HTR-8/SVneo (cell line): ENCODE data around the gene MAP1B.

Experiments
- DNase-seq: peaks from one replicate; pipeline ENCODE4 v3.0.0; 2011; ENCODE audit warnings: low spot score, mixed read lengths; ENCODE audit not compliant: insufficient read length
- FAIRE-seq: peaks from 2 replicates; lab custom pipeline; 2011; peaks lifted over from hg19 to GRCh38; lab: Jason Lieb, UNC

The MAP1B gene

DNA sequence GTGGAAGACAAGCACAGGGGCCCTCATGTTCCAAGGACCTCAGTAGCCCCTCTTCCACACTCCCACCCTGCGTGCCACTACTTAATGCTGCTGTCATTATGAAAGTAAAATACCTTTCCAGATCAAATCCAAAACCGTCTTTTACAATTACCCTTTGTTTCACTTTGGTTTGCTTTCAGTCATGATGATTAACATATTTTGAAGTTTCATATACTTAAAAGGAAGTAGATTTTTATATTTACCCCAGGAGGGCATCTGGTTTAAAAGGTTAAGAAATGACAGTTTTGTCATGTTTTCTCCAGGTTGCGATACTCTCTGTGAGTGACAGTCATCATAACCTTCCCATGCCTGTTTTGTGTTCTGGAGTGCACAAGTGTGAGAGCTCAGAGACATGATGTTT lies 13.5 kb upstream of the MAP1B start:
- no peak for FAIRE-seq
- no peak for DNase-seq

DNA sequence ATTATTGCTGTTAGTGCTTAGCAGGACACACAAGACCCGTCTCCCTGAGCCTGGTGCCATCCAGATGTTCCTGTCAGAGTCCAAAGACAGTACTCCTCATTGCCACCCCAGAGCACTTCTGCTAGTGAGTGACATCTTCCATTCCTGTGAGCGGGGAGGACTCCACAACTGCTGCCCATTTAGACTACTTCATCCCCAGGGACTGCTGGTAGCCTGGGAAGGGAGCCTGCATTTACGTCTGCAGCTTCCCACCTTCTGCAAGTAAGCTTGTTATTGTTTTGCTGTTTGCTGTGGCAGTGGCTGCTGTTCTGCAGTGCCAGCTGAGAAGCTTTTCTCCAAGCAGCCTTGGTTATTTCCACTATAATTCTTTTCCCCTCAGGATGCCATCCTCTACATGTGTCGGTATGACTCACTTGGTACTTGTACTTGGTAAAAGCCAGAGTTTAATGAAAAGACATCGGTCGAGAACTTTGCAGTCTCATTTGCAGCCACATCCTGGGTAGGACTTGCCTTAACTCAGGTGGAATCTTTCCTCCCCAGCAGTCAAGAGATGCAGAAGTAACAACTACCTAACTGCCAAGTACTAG lies 10.6 kb upstream of the MAP1B start:
- FAIRE-seq (no peak), DNase-seq (no peak)

DNA sequence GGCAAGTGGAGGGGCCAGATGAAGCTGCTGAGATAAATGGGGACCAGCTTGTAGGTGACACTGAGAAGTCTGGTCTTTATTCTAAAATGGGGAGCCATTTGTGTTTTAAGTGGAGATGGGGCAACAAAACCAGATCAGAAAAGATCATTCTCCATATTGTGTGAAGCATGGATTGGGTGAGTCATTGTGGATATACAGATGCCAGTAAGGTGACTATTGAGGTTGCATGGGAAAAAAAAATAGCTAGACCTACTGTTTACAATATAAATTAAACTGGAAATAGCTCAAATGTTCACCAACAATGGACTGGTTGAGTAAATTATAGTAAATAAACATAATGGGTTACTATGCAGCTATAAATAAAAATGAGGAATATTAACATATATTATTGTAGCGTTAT lies 5.4 kb upstream of the MAP1B start:
- DNase-seq (no peak), FAIRE-seq (no peak)

DNA sequence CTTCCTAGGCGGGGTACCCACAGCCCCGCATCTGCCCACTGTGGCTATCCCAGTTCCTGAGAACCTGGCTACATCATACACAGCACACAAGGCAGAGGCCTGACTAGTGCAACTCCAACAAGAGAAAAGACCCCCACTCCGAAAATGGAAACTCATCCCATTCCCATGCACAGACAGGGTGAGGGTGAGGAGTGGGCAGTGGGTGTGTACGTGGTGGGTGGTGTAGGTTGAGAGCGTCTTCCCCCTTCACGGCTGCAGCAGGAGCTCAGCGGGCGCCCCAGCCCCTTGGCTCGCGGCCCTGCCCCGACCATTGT lies 501 bp upstream of the MAP1B start:
- peak; percentile 7 for DNase-seq
- FAIRE-seq = no peak

DNA sequence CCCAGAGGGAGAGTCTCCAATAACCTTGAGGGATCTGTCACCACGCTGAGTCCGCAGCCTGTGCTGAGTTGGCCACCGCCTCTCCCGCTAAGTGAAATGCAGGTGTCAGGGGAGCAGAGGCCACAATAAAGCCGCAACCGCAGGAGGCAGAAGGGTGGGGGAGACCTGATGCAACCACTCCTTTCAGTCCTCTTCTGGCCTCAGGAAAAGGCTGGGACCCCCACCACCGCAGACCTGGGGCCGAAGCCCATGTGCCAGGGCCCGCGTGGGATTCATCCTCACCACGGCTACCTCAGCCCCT lies 576 bp downstream of the MAP1B start:
- FAIRE-seq (no peak), DNase-seq (no peak)

DNA sequence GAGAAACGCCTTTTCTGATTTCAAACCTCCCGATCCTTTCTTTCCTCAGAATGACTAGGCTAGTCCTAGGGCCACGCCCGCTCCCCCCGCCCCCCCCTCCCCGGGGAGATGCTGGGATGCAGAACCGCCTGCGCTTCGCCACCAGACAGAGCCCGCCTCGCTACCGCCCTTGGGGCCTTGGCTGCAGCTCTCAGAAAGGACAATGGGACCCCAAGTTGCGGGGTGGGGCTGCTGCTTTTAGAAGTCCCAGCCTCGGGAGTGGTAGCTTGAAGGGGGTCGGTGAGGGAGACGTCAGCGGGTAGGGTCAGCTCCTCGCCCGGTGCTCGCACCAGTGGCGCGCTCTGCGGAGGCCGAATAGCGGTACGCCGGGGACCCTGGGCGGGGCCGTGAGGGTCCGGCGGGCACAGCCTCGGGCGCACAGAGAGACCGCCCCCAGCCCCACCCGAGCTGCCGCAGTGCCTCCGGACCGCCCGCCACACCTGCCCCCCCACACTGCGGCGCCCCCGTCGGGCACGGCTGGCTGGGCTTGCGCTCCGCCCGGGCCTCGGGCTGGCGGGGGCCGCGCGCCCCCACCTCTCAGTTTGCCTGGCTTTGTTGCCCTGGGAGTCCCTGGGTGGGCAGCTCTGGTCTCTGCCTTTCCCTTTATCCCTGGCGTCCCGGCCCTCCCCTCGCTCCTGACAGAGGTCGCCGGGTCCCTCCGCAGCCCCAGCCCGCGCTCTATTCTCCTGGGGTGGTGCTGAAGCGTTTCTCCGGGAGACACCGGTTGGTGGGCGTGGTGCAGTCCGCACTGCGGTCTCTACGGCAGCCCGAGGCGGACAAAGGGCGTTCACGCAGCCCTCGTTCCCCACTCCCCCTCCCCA lies 1.2 kb downstream of the MAP1B start:
- DNase-seq (peak; percentile 66), FAIRE-seq (peak; percentile 62)

DNA sequence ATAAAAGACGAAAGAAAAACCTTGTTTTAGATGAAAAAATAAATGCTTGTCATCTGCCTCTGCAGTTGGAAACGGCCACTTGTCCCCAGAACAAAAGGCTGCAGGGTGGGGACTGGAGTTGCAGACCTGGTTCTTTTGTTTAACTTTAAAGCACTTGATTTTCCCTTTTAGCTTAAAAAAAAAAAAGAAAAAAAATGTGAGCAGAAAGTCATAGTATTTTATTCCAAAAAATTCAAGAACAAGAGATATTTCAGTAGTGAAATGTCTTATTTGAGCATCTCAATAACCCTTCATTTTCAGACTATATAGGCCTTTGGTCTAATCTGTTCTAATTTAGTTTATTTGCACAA lies 1.8 kb downstream of the MAP1B start:
- no peak for DNase-seq
- FAIRE-seq = no peak

DNA sequence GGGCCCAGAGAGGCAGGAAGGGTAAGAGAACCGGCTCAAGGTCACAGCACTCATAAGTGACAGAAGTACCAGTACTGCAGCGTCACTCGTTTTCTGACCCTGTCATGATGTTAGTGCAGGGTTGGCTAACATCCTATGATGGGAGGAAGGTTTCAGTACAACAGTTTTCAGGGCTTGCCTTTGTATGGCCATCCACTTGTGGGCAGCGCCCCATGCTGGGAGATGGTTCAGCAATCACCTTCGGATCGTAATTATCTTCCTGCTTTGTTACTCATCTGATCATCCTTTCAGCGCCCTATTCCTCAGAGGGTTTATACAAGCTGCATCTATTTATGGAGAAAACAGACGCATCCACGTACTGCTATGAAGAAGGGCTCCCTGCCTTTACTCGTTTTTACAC lies 2.4 kb downstream of the MAP1B start:
- FAIRE-seq = no peak
- DNase-seq = peak; percentile 15

DNA sequence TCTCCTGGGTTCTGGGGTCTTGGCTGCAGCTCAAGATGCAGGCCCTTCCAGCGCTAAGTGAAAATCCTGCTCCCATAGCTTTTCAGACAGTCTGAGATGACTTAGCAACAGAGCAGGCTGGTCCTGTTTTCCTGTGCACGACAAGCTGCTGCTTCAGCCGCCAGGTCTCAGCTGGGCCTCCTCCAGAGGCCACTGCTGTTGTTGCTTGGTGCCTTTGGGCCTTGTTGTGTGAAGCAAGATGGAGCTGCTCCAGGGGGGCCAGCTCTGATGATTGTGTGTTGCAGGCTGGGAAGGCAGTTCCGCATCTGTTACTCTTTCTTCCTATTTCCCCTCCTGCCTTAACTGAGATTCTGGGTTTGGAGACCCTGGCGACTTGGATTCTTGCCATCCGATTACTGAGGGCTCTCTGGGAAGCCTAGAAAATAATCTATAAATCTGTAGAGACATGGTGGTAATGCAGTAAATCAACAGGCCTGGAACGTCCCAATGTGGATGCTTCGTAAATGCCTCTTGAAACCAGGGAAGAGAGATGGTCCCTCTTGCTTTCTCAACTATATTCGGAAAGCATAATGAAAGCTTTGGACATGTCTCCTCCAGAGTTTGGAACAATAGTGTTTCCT lies 3.2 kb downstream of the MAP1B start:
- DNase-seq = no peak
- FAIRE-seq = no peak

DNA sequence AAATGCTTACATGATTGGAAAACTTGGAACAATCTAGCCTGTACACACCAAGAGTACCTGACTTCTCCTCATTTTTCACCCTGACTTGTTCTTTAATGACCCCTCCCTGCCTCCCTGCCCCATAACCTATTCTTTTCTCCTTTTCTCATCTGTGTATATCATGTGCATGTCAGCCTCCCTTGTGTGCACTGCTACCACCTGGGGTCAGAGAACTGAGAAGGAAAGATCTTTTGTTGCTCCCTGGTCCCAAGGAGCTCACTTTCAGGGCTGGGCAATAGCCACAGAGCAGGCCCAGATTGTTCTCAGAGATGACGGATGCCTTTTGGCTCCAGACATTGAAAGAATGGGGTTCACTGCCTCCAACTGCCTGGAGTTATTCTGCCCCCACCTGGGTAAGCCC lies 5.1 kb downstream of the MAP1B start:
- DNase-seq = no peak
- peak; percentile 23 for FAIRE-seq

DNA sequence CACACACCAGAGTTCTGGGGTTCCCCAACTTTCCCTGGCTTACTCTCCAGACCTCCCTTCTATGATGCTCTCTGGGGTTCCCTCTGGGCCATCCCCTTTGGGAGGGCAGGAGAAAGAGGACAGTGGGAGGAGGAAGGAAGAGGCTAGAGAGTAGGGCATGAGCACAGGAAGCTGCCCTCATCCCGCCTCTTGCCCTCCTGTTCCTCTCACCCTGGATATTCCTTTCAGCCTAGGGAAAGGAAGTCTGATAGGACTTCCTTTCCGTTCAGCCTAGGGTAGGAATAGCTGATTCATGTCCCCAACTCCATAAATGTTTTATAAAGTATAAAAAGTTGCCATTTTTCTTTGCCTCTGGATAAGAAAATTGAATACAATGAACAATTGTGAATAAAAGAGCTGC lies 7.4 kb downstream of the MAP1B start:
- no peak for FAIRE-seq
- no peak for DNase-seq

DNA sequence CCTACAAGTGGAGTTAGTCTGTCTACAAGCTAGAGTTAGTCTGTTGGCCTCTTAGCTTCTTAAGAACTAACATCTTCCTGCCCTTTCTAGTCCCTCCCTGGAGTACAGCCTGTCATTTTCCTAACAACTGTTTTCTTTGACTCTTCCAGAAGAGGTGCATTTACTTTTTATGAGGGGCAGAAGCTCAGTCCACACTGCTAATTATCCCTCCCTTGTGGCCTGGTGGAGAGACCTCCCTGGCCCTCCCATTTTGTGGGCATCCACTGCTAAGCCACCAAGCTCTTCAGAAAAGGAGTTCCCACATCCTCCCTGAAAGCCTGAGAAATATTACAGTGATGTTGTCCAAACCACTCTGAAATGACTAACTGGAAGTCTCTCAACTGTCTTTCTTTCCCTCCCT lies 8.0 kb downstream of the MAP1B start:
- DNase-seq (no peak), FAIRE-seq (no peak)

DNA sequence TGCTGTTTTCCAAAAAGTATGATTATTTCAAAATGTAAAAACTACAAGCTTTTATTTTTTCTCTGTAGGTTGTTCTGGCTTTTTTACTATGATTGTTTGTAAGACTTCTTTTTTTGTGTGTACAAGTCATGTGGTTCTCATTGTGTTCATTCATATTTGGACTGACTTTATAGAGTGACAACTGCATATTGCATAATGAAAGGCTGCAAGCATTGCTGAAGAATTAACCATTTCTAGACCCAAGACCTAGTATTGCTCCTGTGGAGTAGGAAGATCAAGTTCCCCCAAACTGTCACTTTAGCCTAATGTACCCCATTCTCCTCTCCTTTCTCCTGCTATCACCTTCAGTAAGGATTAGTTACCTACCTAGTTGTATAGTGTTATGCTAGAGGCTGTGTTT lies 10.0 kb downstream of the MAP1B start:
- peak; percentile 9 for FAIRE-seq
- DNase-seq = no peak

DNA sequence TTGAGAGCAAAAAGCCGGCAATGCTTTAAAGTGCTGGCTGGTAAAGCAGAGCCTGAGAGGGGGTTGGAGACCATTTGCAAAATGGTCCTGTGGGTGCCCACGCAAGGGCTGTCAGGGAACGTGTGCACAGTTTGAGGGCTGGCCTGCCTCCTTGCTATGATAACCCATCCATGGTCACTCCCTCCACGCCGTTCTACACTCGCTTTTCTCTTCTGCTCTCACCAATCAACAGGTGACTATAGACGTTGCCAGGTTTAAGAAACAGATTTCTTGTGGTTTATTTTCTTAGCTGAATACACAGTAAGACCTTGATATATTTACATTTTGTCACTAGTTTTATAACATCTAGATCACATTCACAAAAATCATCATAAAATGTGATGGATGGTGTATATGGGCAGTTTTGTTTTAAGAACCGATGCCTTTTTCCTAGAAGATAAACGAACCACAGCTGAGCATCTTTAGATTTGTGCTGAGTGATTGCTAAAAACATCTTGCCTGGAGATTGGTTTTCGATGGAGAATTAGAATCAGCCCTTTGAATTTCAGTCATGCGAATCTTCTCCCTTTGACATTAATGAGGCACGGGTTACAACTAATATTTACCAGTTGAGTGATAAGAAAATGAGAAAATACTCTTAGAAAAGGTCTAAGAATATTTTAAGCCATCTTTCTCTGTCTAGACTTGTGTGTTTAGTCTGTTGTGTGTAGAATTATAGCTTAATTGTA lies 13.9 kb downstream of the MAP1B start:
- FAIRE-seq (no peak), DNase-seq (no peak)

DNA sequence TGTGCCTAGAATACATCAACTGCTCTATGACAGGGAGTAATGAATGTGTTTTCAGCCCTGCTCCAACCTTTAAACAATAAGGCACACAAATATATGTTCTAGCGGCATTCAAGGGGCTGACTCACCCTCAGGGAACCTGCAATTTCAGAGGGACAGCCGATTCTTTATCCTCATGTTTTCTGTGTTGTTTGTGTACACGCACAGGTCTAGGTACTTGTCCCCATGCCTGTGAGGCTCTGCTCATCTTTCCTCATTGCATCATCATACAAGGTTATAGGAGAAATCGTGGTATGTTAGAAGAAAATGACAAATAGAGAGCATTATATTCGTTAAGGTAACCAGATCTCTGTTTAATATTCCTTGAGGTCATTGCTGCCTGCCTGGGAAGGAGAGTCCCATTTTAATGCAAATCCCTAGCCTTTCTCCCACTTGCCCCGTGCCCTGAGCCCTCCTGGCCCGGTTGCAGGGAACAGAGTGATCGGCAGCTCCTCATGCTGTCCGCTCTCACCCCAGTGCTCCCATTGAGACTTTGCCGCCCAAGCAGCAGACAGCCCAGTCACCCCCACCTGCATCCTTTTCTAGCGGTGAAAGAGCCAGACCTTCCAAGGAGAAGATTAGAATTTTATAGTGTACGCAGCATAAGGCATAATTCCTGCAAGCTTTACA lies 14.6 kb downstream of the MAP1B start:
- DNase-seq (no peak), FAIRE-seq (no peak)

DNA sequence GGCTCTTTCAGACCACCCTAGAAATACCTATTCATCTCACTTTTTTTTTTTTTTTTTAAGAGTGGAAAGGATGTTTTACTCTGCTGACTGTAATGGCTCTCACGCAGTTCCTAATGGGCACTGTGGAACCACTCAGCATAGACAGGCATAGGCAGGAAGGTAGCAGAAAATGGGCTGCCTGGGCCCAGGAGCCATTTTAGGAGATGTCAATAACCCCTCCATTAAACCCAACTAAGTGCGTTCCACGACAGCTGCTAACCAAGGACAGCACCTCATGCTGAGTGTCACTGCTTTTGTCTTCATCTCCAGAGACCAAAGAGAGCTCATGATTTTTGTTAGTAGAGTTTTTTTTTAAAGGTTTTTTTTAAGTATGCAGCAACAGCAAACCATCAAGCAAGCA lies 15.3 kb downstream of the MAP1B start:
- FAIRE-seq (no peak), DNase-seq (no peak)

DNA sequence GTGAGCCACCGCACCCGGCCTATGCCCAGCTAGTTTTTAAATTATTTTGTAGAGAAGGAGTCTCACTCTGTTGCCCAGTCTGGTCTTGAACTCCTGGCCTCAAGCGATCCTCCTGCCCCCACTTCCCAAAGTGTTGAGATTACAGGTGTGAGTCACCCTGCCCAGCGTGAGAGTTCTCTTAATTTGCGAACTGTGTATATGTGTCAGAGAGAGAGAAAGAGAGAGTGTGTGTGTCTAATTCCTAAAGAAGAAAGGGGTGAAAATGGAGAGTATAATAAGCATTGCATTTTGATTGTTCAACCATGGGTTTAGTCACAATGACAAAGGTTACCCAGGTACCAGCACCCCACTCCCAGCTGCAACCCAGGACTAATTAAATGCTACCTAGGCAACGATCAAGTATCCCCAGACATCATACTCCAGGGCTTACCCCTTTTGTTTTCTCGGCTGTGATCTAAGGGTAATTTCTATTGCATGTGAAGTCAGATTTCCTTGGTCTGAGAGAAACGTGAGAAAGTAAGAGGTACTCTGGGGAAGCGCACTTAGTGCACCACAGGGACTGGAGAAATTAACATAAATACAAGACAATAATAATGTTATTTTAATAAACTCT lies 16.6 kb downstream of the MAP1B start:
- no peak for FAIRE-seq
- no peak for DNase-seq

DNA sequence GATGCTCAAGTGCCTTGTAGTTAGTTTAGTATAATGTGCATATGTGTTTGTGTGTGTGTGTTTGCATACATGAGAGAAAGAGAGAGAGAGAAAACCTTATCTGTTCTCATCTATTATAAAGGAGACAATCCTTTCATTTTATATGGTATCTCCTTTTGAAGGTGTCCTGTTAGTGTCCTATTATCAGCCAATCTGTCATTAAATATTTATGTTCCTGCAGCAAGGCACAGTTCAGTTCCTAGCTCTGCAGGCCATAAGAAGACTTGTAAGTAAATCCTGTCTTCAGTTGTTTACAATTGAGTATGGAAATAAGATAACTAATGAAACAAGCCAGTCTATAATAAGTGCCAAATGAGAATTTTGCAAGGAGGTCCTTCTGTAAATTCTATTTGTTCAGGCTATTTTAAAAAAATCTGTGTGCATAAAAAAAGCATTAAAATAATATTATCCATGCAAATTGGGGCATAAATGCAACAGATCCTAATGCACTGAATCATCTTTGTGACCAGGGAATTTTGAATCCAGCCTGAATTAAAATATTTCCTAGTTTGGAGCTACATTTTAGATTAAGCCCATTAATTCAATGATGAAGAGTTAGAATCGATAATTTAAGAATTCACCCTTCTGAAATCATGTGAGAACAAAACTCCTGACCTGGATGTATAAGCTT lies 18.1 kb downstream of the MAP1B start:
- FAIRE-seq (no peak), DNase-seq (no peak)

DNA sequence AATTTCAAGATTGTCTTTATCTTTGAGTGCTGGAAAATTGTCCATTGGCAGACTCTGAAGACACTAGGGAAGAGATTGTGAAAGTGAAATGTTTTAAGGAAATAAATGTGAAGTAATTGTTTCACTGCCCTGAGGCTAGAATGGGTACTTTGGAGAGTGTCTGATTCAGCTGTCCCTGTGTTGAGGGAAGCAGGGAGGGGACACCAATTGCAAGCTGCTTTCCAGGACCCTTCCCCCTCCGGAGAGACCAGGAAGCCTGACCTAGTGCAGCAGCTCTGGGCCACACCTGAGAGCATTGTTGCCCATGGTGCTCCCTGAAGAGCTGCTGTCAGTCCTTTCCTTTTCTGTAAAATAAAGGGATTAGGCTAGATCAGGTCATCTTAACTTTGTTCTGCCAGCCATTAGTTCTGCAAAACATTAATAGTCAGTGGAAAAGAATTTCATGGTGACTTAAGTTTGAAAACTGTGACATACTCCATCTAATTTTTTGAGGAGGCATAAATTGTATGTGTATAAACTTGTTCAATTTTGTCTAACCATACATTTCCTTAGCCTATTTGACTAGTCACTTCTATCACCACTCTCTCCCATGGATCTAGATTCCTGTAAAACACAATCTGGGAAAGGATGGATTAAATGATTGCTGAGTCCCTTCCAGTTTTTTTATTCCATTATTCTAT lies 18.8 kb downstream of the MAP1B start:
- FAIRE-seq = no peak
- no peak for DNase-seq
